ENCODE data around the gene UPF3A.
"Not testable (repeated sequence)": the region's sequence is repeated elsewhere in the genome, so short reads cannot be mapped to it uniquely, and the experiment has no call there.

The UPF3A gene

DNA sequence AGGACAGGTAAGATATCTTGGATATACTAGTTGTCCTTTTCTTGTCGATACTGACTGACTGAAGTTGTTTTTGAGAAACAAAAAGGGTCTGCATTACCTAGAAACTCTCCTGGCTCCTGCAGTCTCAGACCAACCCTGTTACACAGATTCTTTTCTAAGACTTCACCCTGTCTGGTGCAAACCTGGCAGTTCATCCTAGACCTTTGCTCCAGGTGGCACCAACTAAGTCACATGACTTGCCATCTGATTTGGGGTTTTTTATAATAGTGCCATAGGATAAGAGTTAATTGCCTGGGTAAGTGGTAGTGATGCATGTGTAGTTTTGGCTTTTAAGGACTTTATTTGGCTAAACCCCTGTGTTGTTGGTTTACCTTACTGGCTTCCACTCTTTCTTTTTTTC is 47.2 kb downstream of the UPF3A start:
- Histone ChIP-seq H3K27ac (replicated peaks) (no peak overlapping the region), H3K4me3 (replicated peaks; ENCODE audit: insufficient read depth, low read length) (no peak overlapping the region), H3K27me3 (ENCODE audit: insufficient read depth, poor library complexity, severe bottlenecking) (no peaks in the 10 kb centered on the region)
- TF ChIP-seq, protein P1, sequence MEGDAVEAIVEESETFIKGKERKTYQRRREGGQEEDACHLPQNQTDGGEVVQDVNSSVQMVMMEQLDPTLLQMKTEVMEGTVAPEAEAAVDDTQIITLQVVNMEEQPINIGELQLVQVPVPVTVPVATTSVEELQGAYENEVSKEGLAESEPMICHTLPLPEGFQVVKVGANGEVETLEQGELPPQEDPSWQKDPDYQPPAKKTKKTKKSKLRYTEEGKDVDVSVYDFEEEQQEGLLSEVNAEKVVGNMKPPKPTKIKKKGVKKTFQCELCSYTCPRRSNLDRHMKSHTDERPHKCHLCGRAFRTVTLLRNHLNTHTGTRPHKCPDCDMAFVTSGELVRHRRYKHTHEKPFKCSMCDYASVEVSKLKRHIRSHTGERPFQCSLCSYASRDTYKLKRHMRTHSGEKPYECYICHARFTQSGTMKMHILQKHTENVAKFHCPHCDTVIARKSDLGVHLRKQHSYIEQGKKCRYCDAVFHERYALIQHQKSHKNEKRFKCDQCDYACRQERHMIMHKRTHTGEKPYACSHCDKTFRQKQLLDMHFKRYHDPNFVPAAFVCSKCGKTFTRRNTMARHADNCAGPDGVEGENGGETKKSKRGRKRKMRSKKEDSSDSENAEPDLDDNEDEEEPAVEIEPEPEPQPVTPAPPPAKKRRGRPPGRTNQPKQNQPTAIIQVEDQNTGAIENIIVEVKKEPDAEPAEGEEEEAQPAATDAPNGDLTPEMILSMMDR (IDR thresholded peaks at IDR 0.05; ENCODE audit: insufficient read depth, low read length), result no peak
- TF ChIP-seq SPI1 (IDR thresholded peaks at IDR 0.05; ENCODE audit: borderline replicate concordance, low read depth), result no peak
- TF ChIP-seq POLR2AphosphoS5 (IDR thresholded peaks at IDR 0.05; ENCODE audit: low read depth), result no peak
- TF ChIP-seq GABPA (IDR thresholded peaks at IDR 0.05; ENCODE audit: low read depth), result no peak
- TF ChIP-seq, protein P2, sequence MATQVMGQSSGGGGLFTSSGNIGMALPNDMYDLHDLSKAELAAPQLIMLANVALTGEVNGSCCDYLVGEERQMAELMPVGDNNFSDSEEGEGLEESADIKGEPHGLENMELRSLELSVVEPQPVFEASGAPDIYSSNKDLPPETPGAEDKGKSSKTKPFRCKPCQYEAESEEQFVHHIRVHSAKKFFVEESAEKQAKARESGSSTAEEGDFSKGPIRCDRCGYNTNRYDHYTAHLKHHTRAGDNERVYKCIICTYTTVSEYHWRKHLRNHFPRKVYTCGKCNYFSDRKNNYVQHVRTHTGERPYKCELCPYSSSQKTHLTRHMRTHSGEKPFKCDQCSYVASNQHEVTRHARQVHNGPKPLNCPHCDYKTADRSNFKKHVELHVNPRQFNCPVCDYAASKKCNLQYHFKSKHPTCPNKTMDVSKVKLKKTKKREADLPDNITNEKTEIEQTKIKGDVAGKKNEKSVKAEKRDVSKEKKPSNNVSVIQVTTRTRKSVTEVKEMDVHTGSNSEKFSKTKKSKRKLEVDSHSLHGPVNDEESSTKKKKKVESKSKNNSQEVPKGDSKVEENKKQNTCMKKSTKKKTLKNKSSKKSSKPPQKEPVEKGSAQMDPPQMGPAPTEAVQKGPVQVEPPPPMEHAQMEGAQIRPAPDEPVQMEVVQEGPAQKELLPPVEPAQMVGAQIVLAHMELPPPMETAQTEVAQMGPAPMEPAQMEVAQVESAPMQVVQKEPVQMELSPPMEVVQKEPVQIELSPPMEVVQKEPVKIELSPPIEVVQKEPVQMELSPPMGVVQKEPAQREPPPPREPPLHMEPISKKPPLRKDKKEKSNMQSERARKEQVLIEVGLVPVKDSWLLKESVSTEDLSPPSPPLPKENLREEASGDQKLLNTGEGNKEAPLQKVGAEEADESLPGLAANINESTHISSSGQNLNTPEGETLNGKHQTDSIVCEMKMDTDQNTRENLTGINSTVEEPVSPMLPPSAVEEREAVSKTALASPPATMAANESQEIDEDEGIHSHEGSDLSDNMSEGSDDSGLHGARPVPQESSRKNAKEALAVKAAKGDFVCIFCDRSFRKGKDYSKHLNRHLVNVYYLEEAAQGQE (IDR thresholded peaks at IDR 0.05; ENCODE audit: insufficient replicate concordance, low read depth), result no peak
- DNase-seq (ENCODE audit: low read depth in 1 of 2, low spot score in 1 of 2), result no peak

DNA sequence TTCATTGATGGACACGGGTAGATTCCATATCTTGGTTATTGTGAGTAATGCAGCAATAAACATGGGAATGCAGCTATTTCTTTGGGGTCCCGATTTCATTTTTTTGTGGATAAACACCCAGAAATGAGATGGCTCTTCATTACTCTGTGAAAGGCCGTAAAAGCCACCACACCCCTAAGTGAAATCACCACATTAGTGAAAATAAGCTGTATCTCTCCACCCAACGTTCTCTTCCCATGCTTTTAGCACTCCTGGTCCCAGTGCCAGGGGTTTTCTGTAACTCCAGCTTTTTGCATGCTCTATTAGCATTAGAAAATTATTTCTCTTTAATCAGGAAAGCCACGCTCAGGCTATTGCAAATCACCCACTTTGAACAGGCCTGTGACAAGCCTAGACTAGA is 48.7 kb downstream of the UPF3A start:
- H3K4me3 ChIP-seq (replicated peaks; ENCODE audit: insufficient read depth, low read length), result no peak overlapping the region
- H3K27ac ChIP-seq (replicated peaks), result no peak overlapping the region
- H3K27me3 ChIP-seq (ENCODE audit: insufficient read depth, poor library complexity, severe bottlenecking), result no peaks in the 10 kb centered on the region
- DNase-seq (ENCODE audit: low read depth in 1 of 2, low spot score in 1 of 2), result no peak
- TF ChIP-seq, protein P2 (IDR thresholded peaks at IDR 0.05; ENCODE audit: insufficient replicate concordance, low read depth), result no peak
- no peak for TF ChIP-seq GABPA (IDR thresholded peaks at IDR 0.05; ENCODE audit: low read depth)
- TF ChIP-seq SPI1 (IDR thresholded peaks at IDR 0.05; ENCODE audit: borderline replicate concordance, low read depth), result no peak

DNA sequence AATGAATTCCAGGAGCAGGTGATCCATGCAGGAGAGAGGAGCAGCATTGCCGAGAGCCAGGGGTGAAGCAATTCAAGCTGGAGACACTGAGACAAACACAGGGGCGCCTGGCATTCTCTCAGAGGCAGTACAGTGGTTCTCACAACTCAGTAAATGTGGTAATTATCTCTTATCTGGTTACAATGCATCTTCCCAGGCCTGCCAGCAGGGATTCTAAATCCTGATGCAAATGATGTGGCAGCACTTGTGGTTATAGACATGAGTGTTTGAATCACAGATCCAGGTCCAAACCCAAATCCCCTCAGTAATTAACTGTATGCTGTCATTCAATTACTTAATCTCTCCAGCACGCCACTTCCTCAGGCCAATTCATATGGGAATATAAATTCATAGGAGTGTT is 52.5 kb downstream of the UPF3A start:
- H3K27me3 ChIP-seq (ENCODE audit: insufficient read depth, poor library complexity, severe bottlenecking); H3K27ac ChIP-seq (replicated peaks); H3K4me3 ChIP-seq (replicated peaks; ENCODE audit: insufficient read depth, low read length); DNase-seq (ENCODE audit: low read depth in 1 of 2, low spot score in 1 of 2): not testable (repeated sequence)

DNA sequence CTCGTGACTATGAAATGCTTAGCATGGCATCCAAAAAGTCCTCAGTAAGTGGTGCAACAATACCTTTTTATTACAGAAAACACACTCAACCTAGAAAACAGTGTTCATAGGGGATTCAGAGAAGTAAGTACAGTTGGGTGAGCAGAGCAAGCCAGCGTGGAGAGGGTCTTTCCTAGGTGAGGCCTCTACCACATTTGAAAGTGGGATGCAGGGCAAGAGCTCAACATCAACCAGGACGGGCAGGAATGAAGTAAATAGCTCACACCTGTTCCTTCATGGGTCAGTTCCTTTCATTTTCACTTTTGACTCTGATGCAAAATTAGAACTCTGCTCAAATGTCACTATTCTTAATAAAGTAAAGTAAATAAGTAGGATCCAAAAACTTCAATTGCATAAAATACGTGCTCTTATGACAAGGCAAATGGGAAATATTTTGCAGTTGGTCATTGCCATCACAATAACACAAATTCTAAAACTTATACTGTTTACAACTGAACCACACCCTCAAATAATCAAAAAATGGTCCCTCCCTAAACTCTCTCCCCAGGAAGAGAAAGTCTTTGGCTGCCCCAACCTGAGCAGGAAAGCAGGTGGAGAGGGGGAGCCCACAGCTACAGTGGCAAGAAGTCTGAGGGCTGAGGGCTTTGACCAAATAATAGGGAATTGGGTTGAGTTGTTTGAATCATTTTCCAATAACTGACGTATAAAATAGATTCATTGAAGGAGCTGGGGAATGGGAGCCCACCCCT is 53.1 kb downstream of the UPF3A start:
- H3K4me3 ChIP-seq (replicated peaks; ENCODE audit: insufficient read depth, low read length), result no peak overlapping the region
- H3K27me3 ChIP-seq (ENCODE audit: insufficient read depth, poor library complexity, severe bottlenecking), result no peaks in the 10 kb centered on the region
- no peak overlapping the region for H3K27ac ChIP-seq (replicated peaks)
- TF ChIP-seq, protein P2 (IDR thresholded peaks at IDR 0.05; ENCODE audit: insufficient replicate concordance, low read depth), result no peak
- TF ChIP-seq SPI1 (IDR thresholded peaks at IDR 0.05; ENCODE audit: borderline replicate concordance, low read depth) (no peak), GABPA (IDR thresholded peaks at IDR 0.05; ENCODE audit: low read depth) (no peak), POLR2AphosphoS5 (IDR thresholded peaks at IDR 0.05; ENCODE audit: low read depth) (no peak)
- TF ChIP-seq, protein P1 (IDR thresholded peaks at IDR 0.05; ENCODE audit: insufficient read depth, low read length), result no peak
- no peak for DNase-seq (ENCODE audit: low read depth in 1 of 2, low spot score in 1 of 2)

DNA sequence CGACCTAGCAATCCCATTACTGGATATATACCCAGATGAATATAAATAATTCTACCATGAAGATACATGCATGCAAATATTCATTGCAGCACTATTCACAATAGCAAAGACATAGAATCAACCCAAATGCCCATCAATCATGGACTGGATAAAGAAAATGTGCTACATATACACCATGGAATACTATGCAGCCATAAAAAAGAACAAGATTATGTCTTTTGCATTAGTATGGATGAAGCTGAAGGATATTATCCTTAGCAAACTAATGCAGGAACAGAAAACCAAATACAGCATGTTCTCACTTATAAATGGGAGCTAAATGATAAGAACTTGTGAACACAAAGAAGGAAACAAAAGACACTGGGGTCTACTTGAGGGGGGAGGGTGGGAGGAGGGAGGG is 55.1 kb downstream of the UPF3A start:
- not testable (repeated sequence) for DNase-seq (ENCODE audit: low read depth in 1 of 2, low spot score in 1 of 2); H3K27ac ChIP-seq (replicated peaks); H3K4me3 ChIP-seq (replicated peaks; ENCODE audit: insufficient read depth, low read length); H3K27me3 ChIP-seq (ENCODE audit: insufficient read depth, poor library complexity, severe bottlenecking)

All from HL-60 (cell line).